Heart left ventricle (tissue), 16 donors: Measurements from ENCODE around the gene TPST2. TPM values are rescaled to one million over a fixed set of nuclear protein-coding genes. Genes with fewer than 3 reads are reported as not detected.
A peak's percentile ranks its signal among the peaks of the same experiment; 100 is the strongest.

ENCODE experiments used
- ATAC-seq, 4 donors: fragments of 200-7000 bp; cut with Tn5 transposase; one replicate each; pipeline ENCODE4 v1.9.1; 2020 to 2022; ENCODE audit warnings: moderate library complexity in 4 of 4, mild to moderate bottlenecking in 3 of 4, moderate number of reproducible peaks in 1 of 4
- DNase-seq, 5 donors: peaks; one replicate each; pipeline ENCODE4 v3.0.0-alpha.2; 2020
- H3K27ac ChIP-seq, 12 donors: fragments of 200-600 bp; sonication (generic) in 4 of 12; one replicate each; pipeline versions ENCODE4 v1.5.0 to v1.8.0; 2016 to 2022; ENCODE audit warnings: mild to moderate bottlenecking in 2 of 12
- H3K27me3 ChIP-seq, 9 donors: fragments of 200-600 bp; sonication (generic) in 2 of 9; one replicate each; pipeline versions ENCODE4 v1.5.1 to v1.8.0; 2016 to 2022; ENCODE audit warnings: mild to moderate bottlenecking in 3 of 9
- H3K36me3 ChIP-seq, 9 donors: fragments of 200-600 bp; sonication (generic) in 2 of 9; one replicate each; pipeline versions ENCODE4 v1.5.0 to v1.8.0; 2018 to 2022; ENCODE audit warnings: mild to moderate bottlenecking in 2 of 9
- H3K4me1 ChIP-seq, 12 donors: fragments of 200-600 bp; sonication (generic) in 4 of 12; one replicate each; pipeline versions ENCODE4 v1.5.0 to v1.8.0; 2016 to 2022; ENCODE audit warnings: mild to moderate bottlenecking in 3 of 12
- H3K4me3 ChIP-seq, 12 donors: fragments of 200-600 bp; sonication (generic) in 4 of 12; one replicate each; pipeline versions ENCODE4 v1.5.0 to v1.8.0; 2017 to 2022; ENCODE audit warnings: mild to moderate bottlenecking in 9 of 12, moderate library complexity in 4 of 12
- H3K9me3 ChIP-seq, 12 donors: fragments of 200-600 bp; sonication (generic) in 4 of 12; one replicate each; pipeline versions ENCODE4 v1.5.0 to v1.8.0; 2016 to 2022; ENCODE audit warnings: mild to moderate bottlenecking in 1 of 12
- POLR2A ChIP-seq, 2 donors: fragments of 450-650 bp; IDR thresholded peaks; one replicate each; pipeline ENCODE4 v1.6.1; 2017; ENCODE audit warnings: antibody characterized with exemption in 2 of 2, mild to moderate bottlenecking in 2 of 2, moderate library complexity in 2 of 2
- WGBS, 4 donors: extraction: QIAGEN DNeasy Blood & Tissue Kit in 2 of 4; methylation state at CpG; one replicate each; pipeline versions ENCODE4 v1.1.5 to v1.1.7; 2013 to 2018; 5-methylcytosine and 5-hydroxymethylcytosine counted together
- intact Hi-C, 10 donors: fragments of 100-400 bp; cut with DNase I; formaldehyde crosslinking; loops; one replicate each; pipeline versions ENCODE4 v1.11.1 to v1.14.2; 2022
- polyA plus RNA-seq, 2 donors: library from polyadenylated mRNA; stranded (reverse); fragments of 200-250 nt; gene quantifications; one replicate each; pipeline ENCODE4 v1.2.3, GENCODE V29; 2013
- total RNA-seq, 9 donors: library from RNA; depleted of rRNA in 2 of 9; stranded (reverse); fragments of >200 nt in 2 of 9; fragmentation: NEBNext Ultra II Directional in 3 of 9; extraction: Animal tissue kit (Norgen Biotek cat#: 25700) in 3 of 9; gene quantifications; one replicate each; pipeline versions ENCODE4 v1.1.0 to v1.2.4, GENCODE V29; 2016 to 2023
- TF ChIP-seq, protein P1 (sequence below), 12 donors: fragments of 200-600 bp; sonication (generic) in 4 of 12; IDR thresholded peaks; one replicate each; pipeline versions ENCODE4 v1.5.0 to v1.8.0; 2018 to 2022; ENCODE audit warnings: antibody characterized with exemption in 12 of 12, mild to moderate bottlenecking in 5 of 12
- donor health status: ischemic (EF 13 %, LVEDD 7.1; RV severe dilation, severe dysfunction).
- donor health status: healthy with polysubstance abuse.
- donor health status: DM: no; HTN: yes; CAD: no.
- donor health status: DM: no; HTN: no; CAD: no.
- donor health status: ischemic (EF 25% LVEDD 6.9; RV normal size, moderate dysfunction).
- donor health status: ischemic (EF 25% LVEDD 5.7; RV mildly dilated, moderate dysfunction).
- donor health status: healthy.
- donor health status: DM: yes; HTN: yes; CAD: no.
- donor health status: ischemic (EF 35%, LVEDD 5.7; RV mildly dilated, moderate dysfunction).
- donor health status: nonischemic (EF 11% LVEDD 7.7; RV severe dilation, severe dysfunction).
- donor health status: DM: yes; HTN: yes; CAD: no.
- donor health status: PGD.
- donor health status: ischemic (EF 29% LVEDD 5.4; RV normal size, mild dysfunction).
- donor health status: nonischemic (EF 23%, LVEDD 6.1; RV moderate dilation, normal function).

The TPST2 gene
- total and polyA plus RNA-seq, 11 donors: 12.1 to 103 (median 25.2) TPM

DNA sequence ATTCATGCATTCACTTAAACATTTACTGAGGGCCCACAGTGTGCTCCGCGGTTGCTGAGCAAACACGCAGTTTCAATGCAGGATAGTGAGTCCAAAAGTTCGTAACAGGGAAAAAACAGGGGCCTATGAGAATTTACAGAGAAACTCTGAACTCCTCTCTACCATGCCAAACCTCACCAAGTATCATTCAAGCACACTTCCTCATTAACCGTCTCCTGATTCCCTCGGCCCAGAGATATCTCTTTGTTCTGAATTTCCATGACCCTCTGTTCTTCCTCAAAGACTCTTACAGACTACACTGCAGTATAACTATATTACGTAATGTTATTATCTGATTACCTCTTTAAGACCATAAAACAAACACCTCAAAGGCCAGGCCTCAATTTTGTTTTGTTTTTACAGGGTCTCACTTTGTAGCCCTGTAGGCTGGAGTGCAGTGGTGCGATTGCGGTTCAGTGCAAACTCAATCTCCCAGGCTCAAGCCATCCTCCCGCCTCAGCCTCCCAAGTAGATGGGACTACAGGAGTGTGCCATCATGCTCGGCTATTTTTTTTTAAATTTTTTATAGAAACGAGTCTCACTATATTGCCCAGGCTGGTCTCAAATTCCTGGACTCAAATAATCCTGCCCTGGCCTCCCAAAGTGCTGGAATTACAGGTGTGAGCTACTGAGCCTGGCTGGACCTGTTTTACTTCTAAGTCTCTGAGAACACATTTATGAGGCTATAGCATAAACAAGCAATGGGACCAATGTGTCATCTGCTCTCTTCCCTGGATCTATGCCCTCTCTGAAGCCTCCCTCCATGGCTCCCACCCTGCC is 109.9 kb downstream of the TPST2 start:
- Histone ChIP-seq H3K27ac (peak overlapping the region in 3 of 12 donors; percentile 11 to 63 (median 12)), H3K27me3 (no peaks in the 10 kb centered on the region), H3K4me3 (peak overlapping the region in 4 of 12 donors; percentile 5 to 39 (median 24)), H3K9me3 (no peaks in the 10 kb centered on the region), H3K4me1 (peaks cover 8 to 56% (median 45%) of the 10 kb centered on the region in 12 donors), H3K36me3 (peaks cover 0 to 49% (median 34%) of the 10 kb centered on the region in 9 donors)
- 69 to 71% (median 70%) methylated on average over 12 of the region's 12 CpGs for WGBS, 4 donors
- DNase-seq: no peak
- intact Hi-C loops: no loop called here
- no peak for ATAC-seq
- TF ChIP-seq POLR2A (IDR thresholded peaks at IDR 0.05): no peak
- TF ChIP-seq, protein P1, sequence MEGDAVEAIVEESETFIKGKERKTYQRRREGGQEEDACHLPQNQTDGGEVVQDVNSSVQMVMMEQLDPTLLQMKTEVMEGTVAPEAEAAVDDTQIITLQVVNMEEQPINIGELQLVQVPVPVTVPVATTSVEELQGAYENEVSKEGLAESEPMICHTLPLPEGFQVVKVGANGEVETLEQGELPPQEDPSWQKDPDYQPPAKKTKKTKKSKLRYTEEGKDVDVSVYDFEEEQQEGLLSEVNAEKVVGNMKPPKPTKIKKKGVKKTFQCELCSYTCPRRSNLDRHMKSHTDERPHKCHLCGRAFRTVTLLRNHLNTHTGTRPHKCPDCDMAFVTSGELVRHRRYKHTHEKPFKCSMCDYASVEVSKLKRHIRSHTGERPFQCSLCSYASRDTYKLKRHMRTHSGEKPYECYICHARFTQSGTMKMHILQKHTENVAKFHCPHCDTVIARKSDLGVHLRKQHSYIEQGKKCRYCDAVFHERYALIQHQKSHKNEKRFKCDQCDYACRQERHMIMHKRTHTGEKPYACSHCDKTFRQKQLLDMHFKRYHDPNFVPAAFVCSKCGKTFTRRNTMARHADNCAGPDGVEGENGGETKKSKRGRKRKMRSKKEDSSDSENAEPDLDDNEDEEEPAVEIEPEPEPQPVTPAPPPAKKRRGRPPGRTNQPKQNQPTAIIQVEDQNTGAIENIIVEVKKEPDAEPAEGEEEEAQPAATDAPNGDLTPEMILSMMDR (IDR thresholded peaks at IDR 0.05): no peak

DNA sequence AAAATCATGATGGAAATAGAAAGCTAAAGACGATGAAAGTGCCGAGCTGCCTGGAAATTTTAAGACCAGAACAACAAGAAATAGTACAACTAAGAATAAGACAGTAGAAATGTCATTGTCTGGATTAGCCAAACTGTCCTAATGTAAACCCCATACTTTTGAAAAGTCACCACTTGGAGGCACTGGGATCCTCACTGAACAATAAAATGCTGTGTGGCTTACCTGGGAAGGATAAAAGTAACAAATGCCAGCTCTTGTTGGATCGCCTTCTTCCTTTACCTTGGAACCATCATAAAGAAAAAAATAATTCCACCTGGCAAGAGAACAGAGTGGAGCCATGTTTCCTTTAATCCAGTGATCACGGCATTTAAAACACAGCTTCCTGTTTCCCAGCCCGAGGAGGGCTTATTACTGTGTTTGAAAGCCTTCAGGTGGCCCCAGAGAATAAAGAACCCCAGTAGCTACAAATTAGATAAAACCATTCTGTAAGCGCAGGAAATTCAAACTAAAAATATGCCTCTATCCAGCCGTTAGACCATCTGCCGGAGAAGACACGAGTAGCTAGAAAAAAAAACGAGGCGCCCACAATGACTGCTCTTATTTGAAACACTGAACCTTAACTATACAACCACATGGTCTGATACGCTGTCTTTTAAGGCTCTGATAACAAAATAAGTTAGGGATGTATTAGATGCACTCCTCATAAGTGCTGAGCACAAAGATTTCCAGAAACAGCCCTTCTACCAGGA is 110.7 kb downstream of the TPST2 start:
- no peak for TF ChIP-seq POLR2A (IDR thresholded peaks at IDR 0.05)
- TF ChIP-seq, protein P1 (IDR thresholded peaks at IDR 0.05): no peak
- Histone ChIP-seq H3K27me3 (no peaks in the 10 kb centered on the region), H3K4me1 (peaks cover under 1 to 54% (median 37%) of the 10 kb centered on the region in 12 donors), H3K4me3 (peak overlapping the region in 4 of 12 donors; percentile 5 to 39 (median 24)), H3K36me3 (peaks cover 0 to 57% (median 41%) of the 10 kb centered on the region in 9 donors), H3K9me3 (no peaks in the 10 kb centered on the region), H3K27ac (peak overlapping the region in 3 of 12 donors; percentile 11 to 63 (median 12))
- intact Hi-C loops: no loop called here
- ATAC-seq: no peak
- DNase-seq: no peak
- WGBS, 4 donors: 44 to 49% (median 47%) methylated on average over 12 of the region's 12 CpGs

DNA sequence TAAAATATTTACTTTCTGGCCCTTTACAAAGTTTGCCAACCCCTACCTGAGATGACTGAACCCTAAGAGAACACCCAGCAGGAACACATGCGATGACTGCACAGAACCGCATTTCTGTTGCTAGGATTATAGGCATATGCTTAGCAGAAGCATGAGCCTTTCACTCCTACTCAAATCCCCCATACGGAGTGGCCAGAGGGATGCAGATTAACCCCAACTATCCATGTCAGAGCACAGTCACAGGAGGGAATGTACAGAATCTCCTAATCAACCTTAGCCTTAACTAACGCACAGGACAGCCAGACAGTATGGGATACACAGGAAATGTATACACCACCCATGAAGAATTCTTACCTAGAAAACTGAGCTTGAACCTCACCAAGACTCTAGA is 112.6 kb downstream of the TPST2 start:
- no peak for TF ChIP-seq POLR2A (IDR thresholded peaks at IDR 0.05)
- TF ChIP-seq, protein P1 (IDR thresholded peaks at IDR 0.05): no peak
- H3K9me3 ChIP-seq: no peaks in the 10 kb centered on the region
- no peaks in the 10 kb centered on the region for H3K27me3 ChIP-seq
- H3K4me1 ChIP-seq: peaks cover 0 to 45% (median 30%) of the 10 kb centered on the region in 12 donors
- H3K27ac ChIP-seq: no peak overlapping the region
- peaks cover 0 to 76% (median 60%) of the 10 kb centered on the region in 9 donors for H3K36me3 ChIP-seq
- 32 to 38% (median 34%) methylated on average over 4 of the region's 4 CpGs for WGBS, 4 donors
- H3K4me3 ChIP-seq: no peak overlapping the region
- DNase-seq (no peak), ATAC-seq (no peak)
- intact Hi-C loops: no loop called here
